Activated B cell treated with CpG ODN at 0.5 μM for 24 hours (primary cell): ENCODE results near the gene PRAC1. TPM values are rescaled to one million over a fixed set of nuclear protein-coding genes. Genes with fewer than 3 reads are reported as not detected.

Experiments
- ATAC-seq: fragments of 200-7000 bp; cut with Tn5 transposase; one replicate; pipeline ENCODE4 v1.10.0; 2021; ENCODE audit warnings: low read depth, mild to moderate bottlenecking, moderate library complexity
- CTCF ChIA-PET: fragments of 350-600 bp; sonication (Branson Sonifier 250); formaldehyde crosslinking; loops from one replicate; lab custom pipeline; 2021; ENCODE audit warnings: antibody characterized with exemption; lab: Charles Lee
- POLR2A ChIA-PET: fragments of 350-600 bp; sonication (Branson Sonifier 250); formaldehyde crosslinking; loops from one replicate; lab custom pipeline; 2021; ENCODE audit warnings: antibody characterized with exemption; lab: Charles Lee
- DNase-seq: peaks from one replicate; pipeline ENCODE4 v3.0.0; 2022
- H3K27ac Mint-ChIP-seq: one replicate; pipeline ENCODE4 v1.8.0; 2020; ENCODE audit warnings: mixed read lengths
- H3K27me3 Mint-ChIP-seq: one replicate; pipeline ENCODE4 v1.8.0; 2021; ENCODE audit warnings: mixed read lengths
- H3K36me3 Mint-ChIP-seq: one replicate; pipeline ENCODE4 v1.8.0; 2021; ENCODE audit warnings: low read depth, mixed read lengths
- H3K4me1 Mint-ChIP-seq: one replicate; pipeline ENCODE4 v1.8.0; 2021; ENCODE audit warnings: mixed read lengths
- H3K4me3 Mint-ChIP-seq: one replicate; pipeline ENCODE4 v1.8.0; 2020; ENCODE audit warnings: mild to moderate bottlenecking, mixed read lengths
- H3K9me3 Mint-ChIP-seq: one replicate; pipeline ENCODE4 v1.8.0; 2020; ENCODE audit warnings: mixed read lengths
- intact Hi-C: fragments of 100-400 bp; cut with micrococcal nuclease; formaldehyde crosslinking; loops from one replicate; pipeline ENCODE4 v1.15.1; 2024
- total RNA-seq: library from RNA; stranded (reverse); gene quantifications from 2 replicates; pipeline ENCODE4 v1.2.3, GENCODE V29; 2022
- TF ChIP-seq, protein P1 (sequence below): fragments of 200-600 bp; IDR thresholded peaks from one replicate; pipeline ENCODE4 v1.8.0; 2022; ENCODE audit warnings: antibody characterized with exemption, mild to moderate bottlenecking

The PRAC1 gene
- total RNA-seq, 1 donor from 2014 or later = not detected

DNA sequence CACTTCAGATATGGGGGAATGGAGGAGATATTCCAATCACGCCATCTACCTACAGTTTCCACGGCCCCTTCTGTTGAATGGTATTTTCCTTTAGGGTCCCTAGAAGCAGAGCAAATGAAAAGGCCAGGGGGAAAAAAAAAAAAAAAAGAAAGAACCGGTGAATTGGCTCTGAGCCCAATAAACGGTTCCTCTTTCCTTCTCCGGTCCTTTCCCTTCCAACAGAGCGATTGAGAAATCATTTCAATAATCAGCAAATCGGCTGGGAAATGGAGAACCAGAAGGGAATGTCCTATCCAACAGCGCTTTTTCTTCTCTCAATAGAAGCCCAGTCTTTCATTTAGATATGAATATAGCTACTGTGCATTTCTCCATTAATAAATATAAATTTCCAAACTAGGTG, 33.0 kb upstream of the PRAC1 start:
- no peak for DNase-seq
- CTCF ChIA-PET = no interaction called here

DNA sequence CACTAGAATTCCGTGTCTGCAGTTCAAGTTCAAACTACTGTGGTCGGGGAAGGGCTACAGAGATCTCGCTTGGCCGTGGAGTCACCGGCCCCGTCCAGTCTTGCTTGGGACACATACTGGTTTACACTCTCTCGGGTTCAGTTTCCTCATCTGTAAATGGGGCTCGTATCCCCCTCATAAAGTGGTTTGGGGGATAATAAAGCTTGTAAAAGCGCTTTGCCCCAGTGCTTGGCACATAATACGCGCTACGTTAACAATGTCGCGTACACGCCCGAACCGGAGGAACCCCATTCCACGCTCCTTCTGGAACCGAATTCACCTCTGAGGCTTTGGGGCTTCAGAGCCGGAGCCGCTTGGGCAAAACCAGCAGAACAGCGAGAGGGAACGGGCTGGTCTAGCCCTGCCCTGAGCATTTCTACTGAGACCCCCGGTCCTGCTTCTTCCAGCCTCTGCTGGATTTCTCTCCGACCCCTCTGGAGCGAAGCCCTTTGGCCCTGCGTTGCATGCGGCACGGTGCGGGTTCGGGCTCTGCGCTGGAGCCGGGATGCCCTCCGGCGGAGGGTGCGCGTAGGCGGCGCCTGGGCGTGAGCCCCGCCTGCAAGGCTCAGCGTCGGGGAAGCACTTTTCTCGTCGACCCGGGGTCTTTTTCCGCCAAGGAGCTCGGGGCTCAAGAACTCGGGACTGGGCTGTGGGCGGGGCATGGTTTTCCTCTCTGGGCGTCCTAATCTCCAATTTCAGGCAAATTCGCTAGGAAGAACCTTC, 32.4 kb upstream of the PRAC1 start:
- ATAC-seq (no peak), DNase-seq (no peak)
- POLR2A ChIA-PET = no interaction called here
- intact Hi-C loops = loop anchor here (5.0 kb wide), 1 partner anchor 127 kb away; the partner anchor contains the start of gene HOXB9
- Mint-ChIP-seq H3K27me3 (peaks cover 74% of the 10 kb centered on the region), H3K4me1 (peaks cover 8% of the 10 kb centered on the region), H3K9me3 (no peaks in the 10 kb centered on the region), H3K36me3 (no peaks in the 10 kb centered on the region), H3K4me3 (peak overlapping the region; percentile 2), H3K27ac (no peak overlapping the region)
- TF ChIP-seq, protein P1, sequence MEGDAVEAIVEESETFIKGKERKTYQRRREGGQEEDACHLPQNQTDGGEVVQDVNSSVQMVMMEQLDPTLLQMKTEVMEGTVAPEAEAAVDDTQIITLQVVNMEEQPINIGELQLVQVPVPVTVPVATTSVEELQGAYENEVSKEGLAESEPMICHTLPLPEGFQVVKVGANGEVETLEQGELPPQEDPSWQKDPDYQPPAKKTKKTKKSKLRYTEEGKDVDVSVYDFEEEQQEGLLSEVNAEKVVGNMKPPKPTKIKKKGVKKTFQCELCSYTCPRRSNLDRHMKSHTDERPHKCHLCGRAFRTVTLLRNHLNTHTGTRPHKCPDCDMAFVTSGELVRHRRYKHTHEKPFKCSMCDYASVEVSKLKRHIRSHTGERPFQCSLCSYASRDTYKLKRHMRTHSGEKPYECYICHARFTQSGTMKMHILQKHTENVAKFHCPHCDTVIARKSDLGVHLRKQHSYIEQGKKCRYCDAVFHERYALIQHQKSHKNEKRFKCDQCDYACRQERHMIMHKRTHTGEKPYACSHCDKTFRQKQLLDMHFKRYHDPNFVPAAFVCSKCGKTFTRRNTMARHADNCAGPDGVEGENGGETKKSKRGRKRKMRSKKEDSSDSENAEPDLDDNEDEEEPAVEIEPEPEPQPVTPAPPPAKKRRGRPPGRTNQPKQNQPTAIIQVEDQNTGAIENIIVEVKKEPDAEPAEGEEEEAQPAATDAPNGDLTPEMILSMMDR = no peak
- CTCF ChIA-PET = no interaction called here

More for the DNA sequence above, 33.0 kb upstream of the PRAC1 start:
- Mint-ChIP-seq H3K4me1 (peaks cover 8% of the 10 kb centered on the region), H3K9me3 (no peaks in the 10 kb centered on the region), H3K27me3 (peaks cover 74% of the 10 kb centered on the region), H3K27ac (no peak overlapping the region), H3K36me3 (no peaks in the 10 kb centered on the region), H3K4me3 (peak overlapping the region; percentile 2)
- ATAC-seq = no peak
- POLR2A ChIA-PET = interaction anchor here (0.6 kb wide), 1 partner anchor 9 kb away, joined by 3 read pairs; no protein-coding TSS in a partner anchor
- intact Hi-C loops = no loop called here
- TF ChIP-seq, protein P1 = no peak

DNA sequence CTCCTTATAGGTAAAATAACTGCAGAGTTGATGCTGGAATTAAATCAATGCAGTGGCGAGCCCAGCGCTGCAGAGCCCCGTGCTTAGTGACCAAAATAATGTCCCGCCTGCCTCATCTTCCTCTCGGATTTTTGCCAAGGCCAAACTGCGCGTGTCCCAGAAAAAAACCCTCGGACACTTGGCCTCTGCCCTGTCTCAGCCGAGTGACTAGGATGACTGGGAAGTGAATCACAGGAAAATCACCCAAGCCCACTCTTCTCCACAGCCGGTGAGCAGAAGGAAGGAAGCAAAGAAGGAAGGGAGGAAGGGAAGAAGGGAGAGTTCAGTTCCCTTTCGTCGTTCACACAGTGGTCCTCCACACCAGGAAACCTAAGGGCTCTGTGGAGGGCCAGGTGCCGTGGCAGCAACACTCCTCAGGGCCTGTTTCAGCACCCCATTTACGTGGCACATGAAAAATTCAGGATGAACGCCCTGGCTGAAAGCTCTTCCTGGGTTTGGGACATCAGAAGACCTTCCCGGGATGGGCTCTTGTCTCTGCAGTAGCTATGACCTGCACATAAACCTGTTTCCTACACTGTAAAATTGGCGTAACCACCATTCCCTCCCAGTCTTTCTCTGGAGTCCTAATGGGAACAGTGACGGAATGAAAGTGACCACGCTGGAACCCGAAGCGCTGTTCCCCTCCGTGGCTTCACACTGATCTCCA, 31.6 kb upstream of the PRAC1 start:
- H3K4me1 Mint-ChIP-seq = peaks cover 8% of the 10 kb centered on the region
- TF ChIP-seq, protein P1 = no peak
- peaks cover 74% of the 10 kb centered on the region for H3K27me3 Mint-ChIP-seq
- intact Hi-C loops = loop anchor here (5.0 kb wide), 1 partner anchor 127 kb away; the partner anchor contains the start of gene HOXB9
- no peaks in the 10 kb centered on the region for H3K9me3 Mint-ChIP-seq
- no peaks in the 10 kb centered on the region for H3K36me3 Mint-ChIP-seq
- H3K27ac Mint-ChIP-seq = no peak overlapping the region
- ATAC-seq (no peak), DNase-seq (no peak)
- H3K4me3 Mint-ChIP-seq = no peak overlapping the region
- CTCF ChIA-PET = no interaction called here
- POLR2A ChIA-PET = no interaction called here

DNA sequence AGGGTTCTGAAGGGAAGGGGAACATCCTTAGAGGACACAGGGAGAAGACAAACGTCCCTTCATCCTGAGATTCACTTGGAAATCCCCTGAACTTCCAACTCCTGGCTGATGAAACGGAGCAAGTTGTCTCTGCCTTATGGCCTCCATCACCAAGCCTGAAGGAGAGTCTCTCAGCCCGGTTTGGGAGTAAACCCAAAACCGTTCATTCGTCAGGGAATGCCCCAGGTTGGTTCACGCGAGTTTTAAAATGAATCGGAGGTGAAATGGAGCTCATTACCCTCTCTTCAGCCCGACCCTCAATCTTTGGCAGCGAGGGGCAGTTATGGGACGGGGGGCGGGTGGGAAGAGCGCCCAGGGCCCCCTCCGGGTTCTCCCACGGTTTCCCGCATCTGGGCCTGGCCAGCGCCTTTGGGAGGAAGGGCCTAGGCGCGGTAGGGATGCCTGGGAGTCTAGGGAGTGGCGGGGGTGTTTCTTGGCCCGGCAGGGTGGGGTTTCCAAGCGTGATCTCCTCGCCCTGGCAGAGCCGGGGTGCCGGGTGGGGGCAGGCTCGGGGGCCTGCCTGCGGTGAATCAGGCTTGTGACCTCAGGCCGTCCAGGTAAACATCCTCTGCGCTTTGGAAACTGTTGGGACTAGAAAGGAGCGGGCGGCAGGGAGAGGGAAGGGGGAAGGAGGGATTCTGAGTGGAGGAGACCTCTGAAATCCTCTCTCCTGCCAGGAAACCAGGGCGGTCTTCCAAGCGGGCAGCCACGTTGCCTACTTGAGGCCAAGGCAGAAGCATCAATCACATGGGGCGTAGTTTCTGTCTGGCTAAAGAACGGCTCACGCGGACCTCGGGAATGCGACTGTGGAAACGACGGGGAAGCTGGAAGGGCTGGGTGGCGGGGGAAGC, 30.3 kb upstream of the PRAC1 start:
- Mint-ChIP-seq H3K27ac (no peak overlapping the region), H3K9me3 (no peaks in the 10 kb centered on the region), H3K27me3 (peaks cover 67% of the 10 kb centered on the region), H3K4me3 (no peak overlapping the region), H3K4me1 (peaks cover 8% of the 10 kb centered on the region), H3K36me3 (no peaks in the 10 kb centered on the region)
- DNase-seq = no peak
- ATAC-seq = no peak
- TF ChIP-seq, protein P1 = no peak
- intact Hi-C loops = loop anchor here (5.0 kb wide), 1 partner anchor 125 kb away; the partner anchor contains the start of gene HOXB9
- CTCF ChIA-PET = no interaction called here
- POLR2A ChIA-PET = interaction anchor here (0.6 kb wide), 1 partner anchor 28 kb away, joined by 4 read pairs; no protein-coding TSS in a partner anchor
